Endothelial cell of hepatic sinusoid (primary cell): Measurements from ENCODE around the gene TH.
"Not testable (repeated sequence)": the region's sequence is repeated elsewhere in the genome, so short reads cannot be mapped to it uniquely, and the experiment has no call there.

Experiments used
- in situ Hi-C: cut with HindIII; loops from 2 replicates; pipeline ENCODE4 v1.10.0; 2017; ENCODE audit warnings: low sequenced_read_pairs

The TH gene

DNA sequence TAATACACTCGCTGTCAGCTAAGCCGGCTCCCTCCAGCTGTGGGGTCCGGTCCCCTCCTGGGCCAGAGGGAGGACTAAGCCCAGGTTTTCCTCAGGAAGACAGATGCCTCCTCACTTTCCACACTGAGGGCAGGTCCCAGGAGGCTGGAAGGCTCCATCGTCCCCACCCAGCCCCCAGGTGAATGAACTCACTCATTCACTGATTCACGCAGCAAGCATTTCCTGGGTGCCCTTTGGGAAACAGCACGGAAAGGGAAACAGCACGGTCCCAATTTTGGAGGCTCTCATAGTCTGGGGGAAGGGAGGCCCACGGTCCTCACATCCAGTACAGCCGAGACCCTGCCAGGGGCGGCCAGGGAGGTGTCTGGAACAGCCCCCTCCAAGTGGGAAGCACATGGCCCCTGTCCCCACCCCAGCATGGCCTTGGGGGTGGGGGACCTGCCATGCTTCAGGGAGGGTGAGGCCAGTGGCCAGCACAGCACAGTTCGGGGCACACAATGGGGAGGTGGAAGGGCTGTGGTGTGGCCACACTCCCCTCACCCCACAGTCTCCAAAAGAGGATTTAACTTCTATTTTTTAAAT is 9.3 kb upstream of the TH start:
- in situ Hi-C loops, result loop anchor here (5.0 to 10.0 kb wide), 5 partner anchors 36 to 324 kb away; no protein-coding TSS in a partner anchor

GRCh38 chr11:2180347-2180746 is 8.7 kb upstream of the TH start:
- in situ Hi-C loops, result loop anchor here (5.0 to 10.0 kb wide), 5 partner anchors 37 to 324 kb away; no protein-coding TSS in a partner anchor

DNA sequence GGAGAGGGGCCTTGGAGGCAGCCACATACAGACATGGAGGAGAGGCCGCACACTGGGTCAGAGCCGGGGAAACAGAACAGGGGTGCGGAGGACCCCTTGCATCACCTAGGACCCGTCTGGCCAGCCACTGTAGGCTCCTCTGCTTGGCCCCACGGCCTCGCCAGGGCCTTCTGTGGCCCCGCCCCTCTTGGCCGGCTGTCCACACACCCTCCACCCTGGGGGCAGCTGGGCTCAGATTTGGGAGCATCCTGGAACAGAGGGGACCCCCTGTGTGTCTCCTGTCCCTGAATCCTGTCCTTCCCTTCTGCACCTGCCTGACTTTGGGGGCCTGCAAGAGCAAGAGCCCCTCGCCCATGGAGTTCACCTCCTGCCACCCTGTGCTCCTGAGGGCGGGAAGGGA is 7.9 kb upstream of the TH start:
- in situ Hi-C loops, result no loop called here

DNA sequence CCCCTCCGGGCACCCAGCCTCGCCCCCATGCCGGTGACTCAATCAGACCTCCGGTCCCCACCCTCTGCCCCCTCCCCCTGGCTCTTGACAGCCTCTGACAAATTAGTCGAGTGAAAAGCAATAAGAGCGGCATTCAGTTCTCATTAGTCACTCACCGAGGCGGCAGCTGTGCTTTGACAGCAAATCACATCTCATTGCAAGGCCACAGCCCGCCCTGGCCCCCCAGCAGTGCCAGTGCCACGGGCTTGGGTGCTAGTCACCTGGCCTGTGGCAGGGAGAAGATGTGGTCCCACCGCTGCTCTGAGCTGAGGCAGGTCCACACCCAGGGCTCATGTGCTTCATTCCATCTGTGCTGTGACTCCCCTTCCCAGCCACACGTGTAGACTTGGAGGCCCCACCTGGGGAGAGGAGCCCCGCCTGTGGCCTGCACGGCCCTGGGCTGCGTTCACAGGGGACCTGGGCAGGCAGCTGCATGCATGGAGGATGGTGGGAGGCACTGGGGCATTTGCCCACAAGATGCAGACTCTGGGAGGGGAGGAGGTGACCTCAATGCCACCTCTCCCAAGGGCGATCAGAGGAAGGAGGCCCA is 7.4 kb upstream of the TH start:
- in situ Hi-C loops, result no loop called here

DNA sequence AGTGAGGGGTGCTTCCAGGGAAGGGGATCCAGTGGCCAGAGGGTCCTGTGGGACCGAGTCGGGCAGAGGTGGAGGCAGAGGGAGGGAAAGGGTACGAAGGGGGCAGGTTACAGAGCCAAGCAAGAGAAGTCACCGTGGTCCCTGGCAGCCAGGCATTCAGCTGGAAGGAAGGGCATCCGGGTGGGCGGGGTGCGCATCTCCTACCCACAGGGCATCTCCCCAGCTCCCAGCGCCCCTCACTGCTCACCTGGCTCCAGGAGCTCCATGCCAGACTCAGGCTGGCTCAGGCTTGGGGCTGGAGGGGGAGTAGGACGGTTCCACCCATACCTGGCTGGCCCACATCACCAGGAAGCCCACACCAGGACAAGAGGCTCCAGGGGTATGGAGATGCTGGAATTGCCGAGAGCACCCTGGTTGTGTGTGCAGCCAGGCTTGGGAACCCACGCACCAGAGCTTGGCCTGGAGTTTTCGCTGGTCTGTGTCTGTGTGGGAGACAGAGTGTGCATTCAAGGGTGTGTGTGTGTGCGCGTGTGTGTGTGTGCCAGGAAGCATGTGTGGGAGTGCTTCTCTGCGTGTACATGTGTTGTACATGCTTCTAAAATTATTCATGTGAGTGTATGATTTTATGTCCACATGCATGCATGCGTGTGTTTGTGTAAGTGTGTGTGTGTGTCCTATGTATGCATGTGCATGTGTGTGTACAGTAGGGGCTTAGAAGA is 6.6 kb upstream of the TH start:
- in situ Hi-C loops, result not testable (repeated sequence)

DNA sequence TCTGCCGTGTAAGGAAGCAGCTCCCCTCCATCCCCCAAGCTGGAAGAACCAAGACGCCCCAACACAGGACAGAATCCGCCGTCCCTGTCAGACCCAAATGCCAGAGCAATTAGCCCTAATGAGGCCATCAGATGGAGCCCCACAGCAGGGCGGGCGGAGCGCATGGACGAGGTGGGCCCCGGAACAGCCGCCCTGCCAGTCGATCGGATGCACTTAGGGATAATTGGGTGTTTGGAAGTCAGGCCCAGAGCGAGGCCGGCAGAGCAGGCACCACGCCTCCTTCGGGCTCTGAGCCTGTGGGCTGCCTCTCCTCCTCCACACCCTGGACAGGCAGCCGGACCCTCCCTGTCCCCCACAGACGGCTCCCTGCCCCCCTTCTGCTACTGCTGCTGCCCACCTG is 5.5 kb upstream of the TH start:
- in situ Hi-C loops, result no loop called here

DNA sequence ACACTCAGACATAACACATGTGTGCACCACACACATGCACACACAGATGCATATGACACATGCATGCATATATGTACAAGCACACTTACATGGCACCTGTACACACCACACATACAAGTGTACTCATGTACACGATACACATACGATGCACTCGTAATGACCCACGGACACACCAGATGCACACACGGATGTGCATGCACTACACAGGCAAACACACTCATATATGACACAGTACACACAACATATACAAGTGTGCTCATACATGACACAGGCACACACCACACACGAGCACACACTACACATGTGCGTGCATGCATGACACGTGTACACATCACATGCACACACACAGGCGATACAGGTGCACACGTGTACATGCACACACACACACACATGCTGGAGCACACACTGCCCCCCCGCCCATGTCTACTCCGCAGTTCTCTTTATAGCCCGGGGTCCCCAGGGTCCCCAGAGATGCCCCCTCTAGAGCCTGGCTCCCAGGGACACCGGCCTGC is 4.8 kb upstream of the TH start:
- in situ Hi-C loops, result no loop called here

GRCh38 chr11:2175659-2176058 is 4.0 kb upstream of the TH start:
- in situ Hi-C loops, result no loop called here

DNA sequence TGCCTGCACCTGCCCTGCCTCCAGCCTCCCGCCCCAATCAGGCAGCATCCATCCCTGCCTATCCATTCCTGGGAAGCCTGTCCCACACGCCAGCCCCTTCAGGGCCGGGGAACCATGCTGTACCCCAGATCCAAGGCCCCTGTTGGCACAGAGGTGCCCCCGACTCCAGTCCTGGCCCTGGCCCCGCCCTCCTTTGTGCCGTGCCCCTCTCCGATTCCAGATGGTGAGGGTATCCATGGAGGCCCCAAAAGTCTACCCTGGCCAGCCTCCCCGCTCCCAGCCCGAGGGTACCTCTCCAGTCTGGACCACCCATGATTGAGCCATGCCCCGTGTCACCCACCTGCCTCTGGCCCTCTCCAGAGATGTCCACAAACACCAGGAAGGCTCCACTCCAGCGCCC is 2.7 kb upstream of the TH start:
- in situ Hi-C loops, result no loop called here

GRCh38 chr11:2173761-2174160 is 2.1 kb upstream of the TH start:
- in situ Hi-C loops, result no loop called here

DNA sequence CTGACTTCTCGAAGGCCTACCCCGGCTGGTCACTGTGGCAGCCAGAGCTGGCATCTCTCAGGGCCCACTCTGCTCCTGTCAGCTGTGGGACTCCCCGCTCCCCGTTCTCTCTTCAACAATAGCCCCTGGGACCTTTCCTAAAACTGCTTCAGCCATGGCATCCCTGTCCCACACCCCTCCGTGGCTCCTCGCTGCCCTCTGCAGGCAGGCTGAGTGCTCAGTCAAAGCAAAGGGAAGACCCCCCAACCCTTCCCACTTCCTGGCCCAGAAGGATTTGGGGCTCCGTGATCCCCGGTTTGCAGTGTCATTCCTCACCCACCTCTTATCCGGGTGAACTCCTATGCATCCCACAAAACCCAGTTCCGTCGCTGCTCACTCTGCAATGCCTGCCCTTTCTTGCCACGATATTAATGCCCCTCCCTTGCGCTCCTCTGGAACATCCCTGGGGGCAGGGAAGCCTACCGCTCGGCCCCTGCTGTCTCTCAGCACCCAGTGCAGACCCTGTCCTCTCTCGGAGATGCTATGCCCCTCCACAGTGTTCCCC is 1.6 kb upstream of the TH start:
- in situ Hi-C loops, result no loop called here

DNA sequence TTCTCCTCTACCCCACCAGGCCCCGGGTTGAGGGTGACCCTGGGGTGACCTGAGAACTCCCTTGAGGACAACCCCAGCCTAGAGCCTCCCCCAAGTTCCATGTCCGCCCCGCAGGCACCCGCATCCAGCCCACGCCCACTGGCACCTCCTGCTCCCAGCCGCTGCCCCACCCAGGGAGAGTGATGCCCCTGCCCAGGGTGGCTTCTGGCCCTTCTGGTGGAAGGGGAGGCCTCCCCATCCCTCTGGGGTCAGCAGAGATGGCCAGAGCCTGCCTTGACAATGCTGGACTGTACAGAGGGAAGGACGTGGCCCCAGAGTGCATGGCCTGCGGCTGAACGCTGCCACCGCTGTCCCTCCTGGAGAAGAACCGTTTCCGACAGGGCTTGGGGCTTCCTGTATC is 1.1 kb upstream of the TH start:
- in situ Hi-C loops, result no loop called here

GRCh38 chr11:2169626-2170570 is 1.7 kb downstream of the TH start:
- in situ Hi-C loops, result no loop called here

GRCh38 chr11:2169005-2169378 is 2.6 kb downstream of the TH start:
- in situ Hi-C loops, result no loop called here

DNA sequence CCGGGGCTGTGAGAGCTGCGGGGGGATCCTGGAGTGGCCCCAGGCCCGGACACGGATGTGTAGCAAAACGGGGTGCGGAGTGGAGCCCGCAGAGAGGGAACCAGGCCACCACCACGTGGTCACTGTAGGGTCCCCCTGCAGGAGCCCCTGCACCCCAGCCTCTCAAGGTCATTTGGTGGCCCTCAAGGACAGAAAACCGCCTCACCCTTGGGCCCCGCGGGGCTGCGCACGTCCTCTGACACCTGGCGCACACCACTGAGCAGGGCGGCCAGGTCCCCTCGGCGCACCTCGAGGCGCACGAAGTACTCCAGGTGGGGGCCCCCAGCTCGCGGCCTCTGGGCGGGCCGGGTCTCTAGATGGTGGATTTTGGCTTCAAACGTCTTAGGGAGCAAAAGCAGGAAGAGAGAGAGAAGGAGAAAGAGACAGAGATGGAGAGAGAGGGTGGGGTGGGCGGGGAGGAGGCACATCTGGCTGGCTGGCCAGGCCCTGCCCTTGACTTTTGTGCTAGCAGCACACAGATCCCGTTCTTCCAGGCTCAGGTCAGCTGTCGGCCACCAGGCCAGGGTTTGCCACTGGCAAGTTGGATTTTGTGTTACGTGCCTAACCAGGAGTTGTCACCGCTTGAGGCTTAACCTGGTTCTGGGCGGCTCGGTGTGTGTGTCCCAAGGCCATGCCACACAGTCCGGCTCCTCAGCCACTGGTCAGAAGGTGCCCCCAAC is 3.2 kb downstream of the TH start:
- in situ Hi-C loops, result no loop called here

DNA sequence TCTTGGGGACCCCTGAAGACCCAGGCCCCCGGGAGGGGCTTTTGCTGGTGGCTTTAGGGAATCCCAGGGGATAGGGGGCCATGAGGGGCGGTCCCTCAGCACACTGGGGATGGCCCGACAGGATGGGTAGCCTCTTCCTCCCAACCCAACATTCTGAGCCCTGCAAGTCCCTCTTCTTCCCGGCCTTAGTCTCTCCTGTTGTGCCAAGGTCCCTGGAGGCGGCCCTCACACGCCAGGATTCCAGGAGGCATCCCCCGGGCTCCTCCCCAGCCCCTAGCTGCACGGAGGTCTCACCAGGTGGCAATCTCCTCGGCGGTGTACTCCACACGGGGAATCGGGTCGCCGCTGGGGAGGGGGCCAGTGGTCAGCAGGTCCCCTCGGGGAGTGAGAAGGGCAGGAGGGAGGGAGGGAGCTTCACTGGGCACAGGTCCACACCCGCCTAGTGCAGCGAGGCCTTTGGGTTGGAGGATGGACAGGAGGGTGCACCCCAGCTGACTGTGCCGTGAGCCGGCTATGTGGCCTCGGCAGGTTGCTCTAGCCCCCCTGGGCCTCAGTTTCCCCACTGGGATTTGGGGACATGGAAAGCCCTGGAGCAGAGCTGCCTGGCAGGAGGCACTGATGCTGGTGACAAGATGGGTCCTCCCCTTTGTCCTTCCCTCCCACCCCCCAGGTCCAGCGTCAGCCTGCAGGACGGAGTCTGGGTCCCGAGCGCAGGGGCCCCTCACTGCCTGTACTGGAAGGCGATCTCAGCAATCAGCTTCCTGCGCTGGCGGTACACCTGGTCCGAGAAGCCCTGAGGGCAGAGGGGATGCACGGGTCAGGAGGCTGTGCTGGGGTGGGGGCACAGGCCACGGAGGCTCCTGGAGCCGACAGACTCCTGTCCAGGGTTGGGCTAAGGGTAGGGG is 4.2 kb downstream of the TH start:
- in situ Hi-C loops, result no loop called here

DNA sequence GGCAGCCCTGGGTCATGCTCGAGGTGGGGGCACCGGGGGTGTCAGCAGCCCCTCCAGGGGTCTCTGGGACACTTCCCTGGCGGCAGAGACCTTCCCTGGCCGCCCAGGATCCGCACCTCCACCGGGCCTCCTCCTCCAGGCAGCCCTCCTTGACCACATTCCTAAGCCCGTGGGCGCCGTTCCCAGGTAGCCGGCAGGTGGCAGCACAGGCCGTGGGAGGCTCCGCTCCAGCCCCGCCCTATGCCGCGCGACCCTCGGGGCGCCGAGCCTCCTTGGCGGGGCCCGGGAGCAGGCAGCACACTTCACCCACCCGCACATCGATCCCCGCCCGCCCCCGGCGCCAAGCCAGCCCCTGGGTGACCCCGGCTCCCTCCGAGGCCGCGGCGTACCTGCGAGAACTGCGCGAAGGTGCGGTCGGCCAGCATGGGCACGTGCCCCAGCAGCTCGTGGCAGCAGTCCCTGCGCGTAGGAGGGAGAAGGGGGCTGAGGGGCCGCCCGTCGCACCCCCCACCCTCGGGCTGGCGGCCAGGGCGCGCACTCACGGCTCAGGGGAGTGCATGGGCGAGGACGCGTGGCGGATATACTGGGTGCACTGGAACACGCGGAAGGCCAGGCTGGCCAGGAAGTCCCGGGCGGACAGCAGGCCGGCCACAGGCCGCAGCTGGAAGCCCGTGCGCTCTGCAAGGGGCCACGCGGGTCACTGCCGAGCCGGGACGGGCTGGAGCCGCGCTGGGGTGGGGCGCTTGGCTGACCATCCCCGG is 5.3 kb downstream of the TH start:
- in situ Hi-C loops, result no loop called here

- in situ Hi-C loops, result no loop called here
Observed at GRCh38 chr11:2165571-2165970, 6.0 kb downstream of the TH start.
